NCI-H1417 (cell line): ENCODE data around the gene SHH.

Source experiments
- DNase-seq, 3 experiments: peaks; one replicate each; lab custom pipeline; 2025; lab: John Stamatoyannopoulos, UW

Gene SHH

DNA sequence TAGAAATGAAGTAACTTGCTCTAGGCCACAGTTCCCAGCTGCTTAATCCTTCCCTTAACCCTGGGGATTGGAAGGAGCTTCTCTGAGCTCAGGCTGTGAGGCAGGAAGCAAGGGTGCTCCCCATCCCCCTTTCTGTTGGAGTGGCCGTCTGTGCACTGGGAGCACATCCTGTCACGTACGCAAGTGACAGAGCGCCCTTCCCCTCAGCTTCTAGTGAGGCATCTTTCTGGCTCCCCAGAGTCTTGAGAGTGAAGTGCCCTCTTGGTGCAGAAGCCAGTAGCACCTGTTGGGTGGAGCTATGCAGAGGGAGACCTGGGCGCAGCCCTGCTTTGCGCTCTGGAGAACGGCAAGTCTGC lies 47.8 kb downstream of the SHH start:
- DNase-seq: peak in 1 of 3 experiments; percentile 66

DNA sequence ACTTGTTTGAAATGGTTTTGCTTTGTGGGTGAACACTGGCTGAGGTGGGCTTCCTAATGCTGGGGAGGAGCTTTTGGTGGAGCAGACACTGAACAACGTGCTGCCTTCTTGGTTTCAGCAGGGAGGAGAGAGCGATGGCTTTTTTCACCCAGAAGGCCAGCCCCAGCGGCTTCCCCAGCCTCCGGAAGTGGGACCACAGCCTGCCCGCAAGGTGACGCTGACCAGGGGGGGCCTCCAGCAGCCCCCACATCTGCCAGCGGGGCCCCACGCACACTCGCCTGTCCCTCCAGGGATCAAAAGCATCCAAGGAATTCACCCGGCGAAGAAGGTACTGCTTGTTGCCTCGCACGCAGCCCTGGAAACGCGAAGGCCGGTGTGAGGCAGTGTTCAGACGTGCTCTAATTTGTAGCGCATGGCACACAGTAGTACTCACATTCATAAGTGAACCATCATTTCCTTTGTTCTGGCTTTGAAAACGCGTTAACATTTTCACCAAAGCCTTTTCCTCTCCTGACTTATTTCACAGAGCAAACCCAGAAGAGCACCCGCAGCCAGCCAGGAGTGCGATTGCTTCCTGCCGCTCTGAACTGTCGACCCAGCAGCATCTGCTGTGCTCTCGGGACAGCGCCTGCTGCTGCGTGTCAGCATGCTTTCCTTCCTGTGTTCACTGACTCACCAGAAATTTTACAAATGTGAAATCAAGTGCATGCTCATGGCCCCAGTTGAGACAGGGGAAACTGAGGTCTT lies 48.4 kb downstream of the SHH start:
- DNase-seq: no peak

- no peak for DNase-seq
Measured at GRCh38 chr7:155763122-155763521, 49.1 kb downstream of the SHH start.

DNA sequence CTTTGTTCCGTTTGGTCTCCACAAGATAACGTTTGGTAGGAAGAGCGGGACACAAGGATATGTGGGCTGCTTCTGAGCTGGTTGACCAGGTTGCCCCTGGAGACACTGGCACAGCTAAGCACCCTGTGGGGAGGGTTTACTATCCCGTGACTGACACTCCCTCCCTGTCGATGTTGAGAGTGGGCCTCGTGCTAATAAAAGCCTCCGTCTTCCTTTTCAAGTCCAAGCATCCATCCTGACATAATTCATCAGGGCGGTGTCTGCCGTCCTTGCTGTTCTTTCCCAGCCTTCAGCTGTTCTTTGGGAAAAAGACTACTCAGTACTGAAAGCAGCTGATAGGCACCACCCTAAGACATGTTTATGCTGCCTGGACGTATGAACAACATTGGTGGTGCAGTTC lies 49.6 kb downstream of the SHH start:
- no peak for DNase-seq

- DNase-seq: no peak
Measured at GRCh38 chr7:155762036-155762435, 50.2 kb downstream of the SHH start.

DNA sequence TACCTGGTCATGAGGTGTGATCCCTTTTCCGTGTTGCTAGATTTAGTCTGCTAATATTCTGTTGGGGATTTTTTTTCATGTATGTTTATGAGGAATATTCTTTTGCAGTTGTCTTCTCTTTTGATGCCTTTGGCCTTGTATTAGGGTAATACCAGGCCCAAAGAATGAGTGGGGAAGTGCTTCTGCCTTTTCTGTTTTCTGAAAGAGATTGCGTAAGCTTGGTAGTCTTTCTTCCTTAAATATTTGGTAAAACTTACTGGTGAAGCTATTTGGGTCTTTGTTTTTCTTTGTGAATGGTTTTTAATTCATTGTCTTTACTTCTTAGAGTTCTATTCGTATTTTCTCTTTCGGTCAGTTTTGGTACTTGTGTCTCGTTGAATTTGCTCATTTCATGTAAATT lies 51.1 kb downstream of the SHH start:
- no peak for DNase-seq

DNA sequence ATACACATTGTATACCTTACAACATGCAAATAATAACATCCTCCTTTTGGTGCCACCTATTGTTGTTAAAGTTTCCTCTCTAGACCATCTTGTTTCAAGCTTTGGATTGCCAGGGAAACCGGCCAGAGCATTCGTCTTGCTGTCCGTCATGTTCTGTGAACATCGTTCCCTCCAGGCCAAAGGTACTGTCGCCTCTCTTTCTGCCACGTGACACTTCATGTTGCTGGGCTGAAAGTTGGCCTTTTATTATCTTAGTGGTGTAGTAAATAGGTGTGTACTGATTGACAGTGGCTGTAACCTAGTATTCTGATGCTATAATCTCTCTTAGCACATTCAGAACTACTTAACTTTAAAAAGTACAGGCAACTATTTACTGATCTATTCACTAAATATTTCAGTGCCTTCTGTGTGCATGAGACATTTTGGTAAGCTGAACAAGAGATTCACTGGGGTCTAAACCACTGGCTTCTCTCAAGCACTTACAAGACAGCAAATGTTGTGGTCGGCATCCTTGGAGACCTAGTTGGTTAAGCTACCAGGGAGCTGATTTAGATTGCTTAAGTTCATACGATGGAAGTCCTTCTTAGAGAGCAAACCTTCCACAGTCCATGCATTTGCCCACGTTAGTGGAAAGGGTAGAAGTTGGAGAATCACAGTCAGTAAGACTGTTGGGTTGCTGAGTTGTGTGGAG lies 52.4 kb downstream of the SHH start:
- no peak for DNase-seq

GRCh38 chr7:155758348-155758747 lies 53.9 kb downstream of the SHH start:
- DNase-seq: no peak

GRCh38 chr7:155756322-155756721 lies 55.9 kb downstream of the SHH start:
- no peak for DNase-seq

DNA sequence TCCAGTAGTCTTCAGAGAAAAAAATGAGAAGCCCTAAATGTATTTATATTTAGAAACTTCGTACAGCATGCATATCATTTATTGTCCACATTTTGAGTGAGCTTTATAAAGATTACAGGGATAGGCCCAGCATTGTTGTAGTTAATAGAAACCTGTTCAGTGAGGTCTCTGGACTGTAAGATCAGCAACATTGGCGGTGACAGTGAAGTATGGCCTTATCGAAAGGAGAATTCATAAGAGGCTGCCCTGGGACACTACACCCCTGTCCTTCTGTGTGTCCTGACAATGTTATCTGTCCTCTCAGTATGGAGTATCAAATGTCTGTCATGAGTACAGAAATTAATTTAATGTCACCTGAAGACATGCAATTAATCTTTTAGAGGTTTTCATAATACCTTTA lies 57.2 kb downstream of the SHH start:
- no peak for DNase-seq

GRCh38 chr7:155754165-155754564 lies 58.1 kb downstream of the SHH start:
- no peak for DNase-seq

GRCh38 chr7:155753446-155753965 lies 58.8 kb downstream of the SHH start:
- DNase-seq: no peak

- DNase-seq: no peak
Measured at GRCh38 chr7:155752756-155753445, 59.4 kb downstream of the SHH start.

- no peak for DNase-seq
Measured at GRCh38 chr7:155751409-155751808, 60.9 kb downstream of the SHH start.

GRCh38 chr7:155750255-155751125 lies 61.8 kb downstream of the SHH start:
- DNase-seq: no peak
